Colonic mucosa (tissue), 4 donors: ENCODE results near the gene NUMA1. TPM values are rescaled to one million over a fixed set of nuclear protein-coding genes. Genes with fewer than 3 reads are reported as not detected.
A peak's percentile ranks its signal among the peaks of the same experiment; 100 is the strongest.

Experiments
- DNase-seq: peaks from one replicate; pipeline ENCODE4 v3.0.0-alpha.2; 2020
- H3K27ac ChIP-seq: fragments of 200-600 bp; one replicate; pipeline ENCODE4 v1.8.0; 2021
- H3K27me3 ChIP-seq: fragments of 200-600 bp; one replicate; pipeline ENCODE4 v1.8.0; 2021
- H3K36me3 ChIP-seq: fragments of 200-600 bp; one replicate; pipeline ENCODE4 v1.8.0; 2021
- H3K4me1 ChIP-seq: fragments of 200-600 bp; one replicate; pipeline ENCODE4 v1.8.0; 2021; ENCODE audit warnings: mild to moderate bottlenecking
- H3K4me3 ChIP-seq: fragments of 200-600 bp; one replicate; pipeline ENCODE4 v1.8.0; 2021
- H3K9ac ChIP-seq, 2 donors: one replicate each; pipeline ENCODE4 v1.7.0; 2013; ENCODE audit warnings: control low read depth in 2 of 2, low read depth in 2 of 2, low read length in 2 of 2
- H3K9me3 ChIP-seq: fragments of 200-600 bp; one replicate; pipeline ENCODE4 v1.8.0; 2021
- intact Hi-C: fragments of 100-400 bp; cut with DNase I; formaldehyde crosslinking; loops from one replicate; pipeline ENCODE4 v1.14.1; 2022
- total RNA-seq, 2 donors: library from RNA; stranded (reverse); fragmentation: NEBNext Ultra II Directional in 1 of 2; extraction: Animal tissue kit (Norgen Biotek cat#: 25700) in 1 of 2; gene quantifications; one replicate each; pipeline ENCODE4 v1.2.1, GENCODE V29; 2021
- TF ChIP-seq, protein P1 (sequence below): fragments of 200-600 bp; IDR thresholded peaks from one replicate; pipeline ENCODE4 v1.8.0; 2022; ENCODE audit warnings: antibody characterized with exemption, mild to moderate bottlenecking
- donor health status: healthy.
- donor health status: DM: no; HTN: no; CAD: no.
- donor health status: DM: no; HTN: no; CAD: no.

NUMA1 gene
- total RNA-seq, 2 donors from 2014 or later = 154 to 158 TPM

DNA sequence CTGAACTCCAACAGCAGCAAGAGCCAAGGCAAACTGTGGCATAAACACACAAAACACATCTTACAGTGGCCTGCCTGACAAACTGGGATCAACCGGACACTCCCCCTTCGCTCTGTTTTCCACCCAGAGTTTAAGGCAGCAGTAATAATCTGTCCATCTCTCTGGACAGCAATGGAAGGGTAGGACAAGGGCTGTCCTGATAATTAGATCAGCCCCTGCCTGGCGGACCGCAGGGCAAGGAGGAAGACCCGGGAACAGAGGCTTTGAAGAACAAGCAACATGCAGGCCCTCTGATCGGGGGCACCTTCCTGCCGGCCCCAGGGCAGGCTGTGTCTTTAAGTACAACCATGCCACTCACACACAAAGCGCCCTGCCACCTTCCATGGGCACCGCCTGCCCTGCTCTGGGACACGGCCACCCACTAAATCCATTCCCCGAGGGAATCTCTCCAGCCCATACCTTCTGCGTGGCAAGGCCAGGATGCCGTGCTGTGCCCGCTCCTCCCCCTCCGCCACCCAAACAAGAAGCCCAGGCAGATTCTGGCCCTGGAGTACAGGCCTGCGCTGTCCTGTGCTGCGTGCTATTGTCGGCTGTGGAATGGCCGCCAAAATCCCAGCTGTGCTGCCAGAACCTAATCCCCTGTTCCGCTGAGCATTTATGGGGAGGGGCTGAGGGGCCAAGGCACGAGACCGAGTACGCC lies 38.8 kb downstream of the NUMA1 start:
- intact Hi-C loops = no loop called here
- Histone ChIP-seq H3K36me3 (no peaks in the 10 kb centered on the region), H3K9me3 (no peaks in the 10 kb centered on the region), H3K27ac (peak overlapping the region; percentile 99), H3K4me1 (peaks cover 18% of the 10 kb centered on the region), H3K27me3 (no peaks in the 10 kb centered on the region), H3K4me3 (peak overlapping the region; percentile 37), H3K9ac (peak overlapping the region; percentile 85 to 97)
- DNase-seq = peak; percentile 65
- TF ChIP-seq, protein P1, sequence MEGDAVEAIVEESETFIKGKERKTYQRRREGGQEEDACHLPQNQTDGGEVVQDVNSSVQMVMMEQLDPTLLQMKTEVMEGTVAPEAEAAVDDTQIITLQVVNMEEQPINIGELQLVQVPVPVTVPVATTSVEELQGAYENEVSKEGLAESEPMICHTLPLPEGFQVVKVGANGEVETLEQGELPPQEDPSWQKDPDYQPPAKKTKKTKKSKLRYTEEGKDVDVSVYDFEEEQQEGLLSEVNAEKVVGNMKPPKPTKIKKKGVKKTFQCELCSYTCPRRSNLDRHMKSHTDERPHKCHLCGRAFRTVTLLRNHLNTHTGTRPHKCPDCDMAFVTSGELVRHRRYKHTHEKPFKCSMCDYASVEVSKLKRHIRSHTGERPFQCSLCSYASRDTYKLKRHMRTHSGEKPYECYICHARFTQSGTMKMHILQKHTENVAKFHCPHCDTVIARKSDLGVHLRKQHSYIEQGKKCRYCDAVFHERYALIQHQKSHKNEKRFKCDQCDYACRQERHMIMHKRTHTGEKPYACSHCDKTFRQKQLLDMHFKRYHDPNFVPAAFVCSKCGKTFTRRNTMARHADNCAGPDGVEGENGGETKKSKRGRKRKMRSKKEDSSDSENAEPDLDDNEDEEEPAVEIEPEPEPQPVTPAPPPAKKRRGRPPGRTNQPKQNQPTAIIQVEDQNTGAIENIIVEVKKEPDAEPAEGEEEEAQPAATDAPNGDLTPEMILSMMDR = no peak

GRCh38 chr11:72040491-72041363 lies 39.6 kb downstream of the NUMA1 start:
- H3K9me3 ChIP-seq = no peaks in the 10 kb centered on the region
- H3K36me3 ChIP-seq = no peaks in the 10 kb centered on the region
- H3K4me3 ChIP-seq = peak overlapping the region; percentile 37
- peaks cover 18% of the 10 kb centered on the region for H3K4me1 ChIP-seq
- peak; percentile 97 for DNase-seq
- intact Hi-C loops = no loop called here
- H3K9ac ChIP-seq = peak overlapping the region; percentile 85 to 97
- peak overlapping the region; percentile 99 for H3K27ac ChIP-seq
- H3K27me3 ChIP-seq = no peaks in the 10 kb centered on the region
- TF ChIP-seq, protein P1 = no peak

DNA sequence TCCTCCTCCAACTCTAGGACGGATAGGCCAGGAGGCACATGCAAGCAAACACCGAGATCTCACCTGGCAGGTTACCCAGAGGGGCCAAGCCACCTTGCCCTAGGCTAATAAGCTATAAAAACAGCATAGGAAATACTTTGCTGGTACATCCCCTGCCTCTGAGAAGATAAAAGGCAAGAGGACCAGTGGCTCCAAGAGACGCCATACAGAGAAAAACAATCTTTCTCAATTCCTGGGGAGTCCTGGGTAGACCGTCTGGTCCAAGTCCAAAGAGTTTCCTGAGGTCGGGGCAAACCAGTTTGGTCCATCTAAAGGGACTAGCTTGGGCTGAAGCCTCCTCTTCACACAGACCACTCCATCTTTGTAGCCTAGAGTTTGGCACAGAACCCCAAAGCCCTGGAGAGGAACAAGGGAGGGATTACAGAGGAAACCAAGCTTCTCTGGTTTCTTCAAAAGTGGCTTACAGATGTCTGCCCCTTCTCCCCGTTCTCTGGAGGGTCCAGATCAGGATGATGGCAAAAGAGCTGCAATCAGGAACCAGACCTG lies 40.4 kb downstream of the NUMA1 start:
- peak overlapping the region; percentile 99 for H3K27ac ChIP-seq
- no peaks in the 10 kb centered on the region for H3K9me3 ChIP-seq
- peak overlapping the region; percentile 37 for H3K4me3 ChIP-seq
- intact Hi-C loops = no loop called here
- TF ChIP-seq, protein P1 = no peak
- H3K27me3 ChIP-seq = no peaks in the 10 kb centered on the region
- peak overlapping the region; percentile 76 to 97 for H3K9ac ChIP-seq
- peaks cover 18% of the 10 kb centered on the region for H3K4me1 ChIP-seq
- no peaks in the 10 kb centered on the region for H3K36me3 ChIP-seq
- DNase-seq = peak; percentile 65

DNA sequence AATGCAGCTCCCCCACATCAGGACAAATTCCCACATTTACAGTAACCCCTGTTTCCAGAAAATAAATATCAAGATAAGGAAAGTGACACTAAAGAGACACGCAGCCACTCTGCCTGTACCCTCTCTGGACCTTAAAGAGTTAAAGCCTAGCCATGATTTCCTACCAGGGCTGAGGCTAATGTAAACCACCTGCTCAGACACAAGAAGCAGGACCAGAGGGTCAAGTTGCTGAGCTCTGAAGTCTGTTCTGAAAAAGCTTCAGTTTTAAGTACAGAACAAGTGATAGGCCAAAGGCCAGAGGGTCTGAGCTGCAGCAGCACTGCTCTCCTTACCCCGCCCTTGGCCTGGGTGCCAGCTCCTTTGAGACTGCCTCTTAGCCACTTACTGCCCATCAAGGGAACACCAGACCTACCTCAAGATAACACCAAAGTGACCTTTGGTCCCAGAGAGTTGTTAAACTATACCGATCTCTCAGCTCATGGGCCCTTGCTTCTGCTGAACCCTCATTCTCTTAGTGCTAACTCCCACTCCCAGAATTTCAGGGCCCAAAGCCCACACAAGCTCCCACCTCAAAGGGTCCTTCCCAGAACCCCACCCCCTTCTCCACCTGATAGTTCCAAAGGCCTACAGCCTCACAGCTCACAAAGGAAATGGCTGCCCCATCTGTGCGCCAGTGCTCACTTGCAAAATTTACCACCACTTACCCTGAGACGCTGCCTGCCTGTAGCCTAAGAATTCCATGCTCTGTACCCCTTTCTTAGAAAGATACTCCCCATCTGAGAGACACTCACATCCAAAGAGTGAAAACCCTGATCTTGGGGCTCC lies 41.1 kb downstream of the NUMA1 start:
- Histone ChIP-seq H3K36me3 (no peaks in the 10 kb centered on the region), H3K4me1 (peaks cover 18% of the 10 kb centered on the region), H3K27me3 (no peaks in the 10 kb centered on the region), H3K27ac (peak overlapping the region; percentile 99), H3K4me3 (peak overlapping the region; percentile 37), H3K9me3 (no peaks in the 10 kb centered on the region), H3K9ac (peak overlapping the region; percentile 76 to 97)
- TF ChIP-seq, protein P1 = no peak
- intact Hi-C loops = no loop called here
- DNase-seq = peak; percentile 90

- Histone ChIP-seq H3K36me3 (peaks cover 2% of the 10 kb centered on the region), H3K4me3 (no peak overlapping the region), H3K9me3 (no peaks in the 10 kb centered on the region), H3K27ac (peak overlapping the region; percentile 99), H3K27me3 (no peaks in the 10 kb centered on the region), H3K9ac (peak overlapping the region in 1 of 2 donors; percentile 97), H3K4me1 (peaks cover 18% of the 10 kb centered on the region)
- DNase-seq = peak; percentile 73
- TF ChIP-seq, protein P1 = no peak
- intact Hi-C loops = no loop called here
Measured at GRCh38 chr11:72038491-72038890, 41.9 kb downstream of the NUMA1 start.
